ENCODE results near the gene PPFIBP1.
"Not testable (repeated sequence)": the region's sequence is repeated elsewhere in the genome, so short reads cannot be mapped to it uniquely, and the experiment has no call there.

Gene PPFIBP1

DNA sequence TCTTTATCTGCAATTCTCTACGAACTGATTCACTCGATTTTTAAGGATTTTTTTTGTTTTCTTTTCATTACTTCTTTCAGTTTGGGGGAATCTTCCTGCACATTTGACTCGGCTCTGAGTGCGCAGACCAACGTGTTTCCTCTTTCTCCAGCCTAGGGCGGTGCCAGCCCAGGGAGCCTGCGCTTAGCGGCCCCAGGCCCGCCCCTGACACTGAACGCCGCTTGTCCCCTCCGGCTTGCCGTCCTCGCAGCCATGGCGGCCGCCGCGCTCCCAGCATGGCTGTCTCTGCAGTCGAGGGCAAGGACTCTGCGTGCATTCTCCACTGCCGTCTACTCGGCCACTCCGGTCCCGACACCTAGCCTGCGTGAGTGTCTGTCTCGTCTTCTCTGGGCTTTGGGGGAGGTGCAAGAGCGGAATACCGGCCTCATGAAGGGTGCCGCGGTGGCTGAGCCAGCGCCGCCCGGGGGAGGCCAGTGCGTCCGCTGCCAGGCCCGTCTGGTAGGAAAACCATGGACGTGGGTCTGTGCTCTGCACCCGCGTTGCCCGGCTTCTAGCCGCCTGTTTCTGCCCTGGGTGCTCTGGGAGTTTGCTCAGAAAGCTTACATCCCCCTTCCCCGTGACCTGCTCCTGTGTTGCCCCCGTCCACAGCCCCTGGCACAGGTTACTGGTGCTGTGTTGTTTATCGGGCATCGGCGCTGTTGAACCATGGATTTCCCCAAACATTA is 186.7 kb downstream of the PPFIBP1 start, which contains the start of gene MRPS35:
MRPS35 (plus strand) TSS at position 241 of the 725 bp plus-strand sequence; CDS start at position 253, 12 bp downstream.
- DNase-seq (ENCODE audit: low spot score), result peak; percentile 92

DNA sequence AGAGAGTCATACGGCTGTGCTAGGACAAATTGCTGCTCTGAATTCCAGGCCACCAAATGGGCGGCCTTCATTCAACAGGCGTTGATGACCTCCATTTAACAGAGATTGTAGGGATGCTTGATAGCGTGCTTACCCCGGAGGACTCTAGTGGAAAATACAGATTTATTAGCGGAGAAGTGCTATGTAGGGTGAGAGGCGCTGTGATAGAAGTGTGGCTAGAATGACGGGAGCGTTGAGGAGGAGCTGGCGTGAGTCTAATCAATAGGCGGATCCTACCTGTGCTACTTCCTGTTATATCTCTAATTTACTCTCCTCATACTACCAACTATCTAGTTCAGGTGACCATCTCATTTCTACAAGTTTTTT is 187.3 kb downstream of the PPFIBP1 start:
- no peak for DNase-seq (ENCODE audit: low spot score)

DNA sequence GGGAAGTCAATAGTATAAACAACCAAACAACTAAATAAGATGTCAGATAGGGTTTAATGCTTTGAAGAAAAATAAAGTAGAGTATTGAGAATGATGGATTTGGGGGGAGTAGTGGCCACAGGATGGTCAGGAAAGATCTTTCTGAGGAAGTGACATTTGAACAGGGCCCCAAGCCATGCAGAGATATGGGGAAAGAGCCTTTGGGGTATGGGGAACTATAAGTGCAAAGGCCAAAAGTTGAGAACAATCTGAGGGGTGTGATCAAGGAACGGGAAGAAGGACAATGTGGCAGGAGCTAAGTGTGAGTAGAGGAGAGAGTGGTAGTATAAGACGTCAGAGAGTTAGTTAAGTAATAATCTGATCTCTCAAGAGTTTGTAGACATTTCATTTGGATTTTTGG is 188.0 kb downstream of the PPFIBP1 start:
- DNase-seq (ENCODE audit: low spot score), result no peak

DNA sequence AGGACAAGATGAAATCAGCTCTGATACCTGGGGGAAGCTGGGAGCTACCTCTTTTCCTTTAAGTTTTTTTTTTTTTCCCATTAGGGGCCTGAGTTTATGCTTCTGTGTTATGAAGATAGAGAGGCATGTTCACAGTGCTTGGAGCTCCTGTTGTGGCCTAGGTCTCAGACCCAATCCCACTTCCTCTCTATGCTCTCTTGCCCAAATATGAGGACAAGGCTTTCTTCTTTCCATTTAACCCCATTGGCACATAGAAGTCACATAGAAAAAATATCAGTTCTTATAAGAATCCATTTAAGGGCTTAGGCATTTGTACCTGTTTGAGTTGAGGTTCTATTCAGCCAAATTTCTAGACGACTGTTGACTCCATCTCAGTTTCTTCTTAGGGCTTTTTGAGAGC is 199.2 kb downstream of the PPFIBP1 start:
- no peak for DNase-seq (ENCODE audit: low spot score)

DNA sequence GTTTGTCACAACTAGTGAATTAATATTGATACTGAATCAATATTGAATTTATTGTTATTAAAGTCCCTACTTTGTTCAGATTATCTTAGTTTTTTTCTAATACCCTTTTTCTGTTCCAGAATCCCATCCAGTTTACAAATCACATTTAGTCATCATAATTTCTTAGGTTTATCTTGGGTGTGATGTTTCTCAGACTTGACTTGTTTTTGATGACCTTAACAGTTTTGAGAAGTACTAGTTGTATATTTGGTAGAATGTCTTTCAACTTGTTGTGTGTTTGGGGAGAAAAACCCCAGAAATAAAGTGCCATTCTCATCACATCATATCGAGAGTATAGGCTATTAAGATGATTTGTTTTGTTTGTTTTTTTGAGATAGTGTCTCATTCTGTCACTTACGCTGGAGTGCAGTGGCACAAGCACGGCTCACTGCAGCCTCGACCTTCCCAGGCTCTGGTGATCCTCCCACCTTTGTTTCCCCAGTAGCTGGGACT is 206.1 kb downstream of the PPFIBP1 start:
- no peak for DNase-seq (ENCODE audit: low spot score)

DNA sequence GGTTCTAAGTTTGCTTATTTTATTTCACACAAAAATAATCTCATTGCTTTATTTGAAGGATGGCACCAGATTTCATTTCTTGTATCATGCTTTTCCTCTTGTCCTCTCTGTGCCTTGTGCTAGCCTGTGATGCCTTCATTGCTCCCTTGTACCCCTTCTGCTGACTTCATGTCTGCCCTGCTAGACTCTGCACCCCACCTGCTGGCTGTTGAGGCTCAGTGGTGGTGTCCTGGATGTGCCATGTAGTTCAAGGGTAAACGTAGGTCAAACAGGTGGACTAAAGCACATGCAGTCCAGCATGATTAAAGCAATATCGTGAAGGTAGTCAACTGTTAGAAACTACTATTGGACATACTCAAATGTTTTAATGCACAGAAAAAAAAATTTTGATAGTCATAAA is 208.3 kb downstream of the PPFIBP1 start:
- DNase-seq (ENCODE audit: low spot score), result no peak

DNA sequence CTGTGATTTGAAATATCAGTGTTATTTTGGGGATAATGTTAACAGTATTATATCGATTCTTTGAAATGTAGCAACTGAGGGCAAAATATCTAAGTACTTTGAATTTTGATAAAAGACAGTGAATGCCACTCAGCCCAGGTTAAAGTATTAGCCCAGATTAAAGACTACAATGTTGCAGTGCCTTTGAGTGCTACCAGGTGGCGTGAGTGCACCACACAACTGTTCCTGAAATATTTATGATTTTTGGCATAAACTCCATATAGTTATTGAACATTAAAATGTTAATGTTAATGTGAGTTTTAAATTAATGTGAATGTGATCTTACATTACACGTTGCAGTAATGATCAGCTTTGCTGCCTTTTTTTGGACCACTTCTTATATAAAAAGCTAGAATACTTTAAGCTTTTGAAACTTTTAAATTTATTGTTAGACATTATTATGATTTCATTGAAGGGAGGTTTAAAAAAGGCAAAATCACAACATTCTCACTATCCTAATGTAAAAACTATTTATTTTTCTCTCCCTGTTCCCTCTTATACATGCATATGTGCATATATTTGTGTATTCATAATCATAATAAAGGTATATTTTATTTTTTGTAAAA is 209.1 kb downstream of the PPFIBP1 start:
- peak; percentile 48 for DNase-seq (ENCODE audit: low spot score)

DNA sequence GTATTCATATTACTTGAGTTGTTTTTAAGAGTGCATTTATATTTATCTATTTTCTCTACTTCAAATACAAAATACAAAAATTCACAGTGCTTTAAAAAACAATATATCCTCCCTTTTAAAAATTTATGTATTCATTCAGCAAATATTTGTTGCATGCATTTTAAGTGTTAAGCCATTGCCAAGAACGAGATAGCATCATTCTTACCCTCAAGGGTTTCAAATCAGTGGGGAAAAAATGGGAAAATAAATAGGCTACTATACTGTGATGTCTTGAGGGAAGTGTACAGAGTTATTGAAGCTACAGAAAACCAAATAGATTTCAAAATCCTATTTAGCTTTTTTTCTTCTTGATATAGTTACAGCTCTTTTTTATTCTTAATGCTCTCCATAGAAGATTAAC is 209.8 kb downstream of the PPFIBP1 start:
- DNase-seq (ENCODE audit: low spot score), result no peak

DNA sequence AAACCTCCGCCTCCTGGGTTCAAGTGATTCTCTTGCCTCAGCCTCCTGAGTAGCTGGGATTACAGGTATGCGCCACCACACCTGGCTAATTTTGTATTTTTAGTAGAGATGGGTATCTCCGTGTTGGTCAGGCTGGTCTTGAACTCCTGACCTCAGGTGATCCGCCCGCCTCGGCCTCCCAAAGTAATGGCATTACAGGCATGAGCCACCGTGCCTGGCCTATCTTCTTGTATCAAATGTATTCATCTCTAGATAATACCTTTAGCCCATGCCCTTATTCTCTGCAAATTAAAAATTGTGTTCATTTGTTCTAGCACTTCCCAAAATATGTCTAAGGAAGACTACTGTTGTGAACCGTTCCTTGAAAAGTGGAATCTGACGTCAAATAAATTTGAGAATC is 210.3 kb downstream of the PPFIBP1 start:
- DNase-seq (ENCODE audit: low spot score), result not testable (repeated sequence)

DNA sequence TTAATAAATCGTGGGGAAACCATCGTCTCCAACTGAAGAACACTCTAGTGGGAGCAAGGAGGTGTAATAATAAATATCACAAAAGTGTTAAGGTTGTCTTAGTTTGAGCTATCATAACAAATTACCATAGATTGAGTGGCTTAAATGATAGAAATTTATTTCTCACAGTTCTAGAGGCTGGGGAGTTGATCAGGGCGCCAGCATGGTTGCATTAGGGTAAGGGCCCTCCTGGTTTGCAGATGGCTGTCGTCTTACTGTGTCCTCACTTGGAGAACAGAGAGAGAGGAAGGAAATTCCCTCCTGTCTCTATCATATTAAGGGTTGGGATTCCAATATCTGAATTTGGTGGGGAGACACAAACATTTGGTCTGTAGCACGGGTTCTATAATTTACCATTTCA is 219.6 kb downstream of the PPFIBP1 start:
- no peak for DNase-seq (ENCODE audit: low spot score)
